ENCODE results near the gene ST6GALNAC5. TPM values are rescaled to one million over a fixed set of nuclear protein-coding genes. Genes with fewer than 3 reads are reported as not detected.

ST6GALNAC5 gene
- total RNA-seq, 3 donors from 2014 or later = 0.38 to 3.8 (median 1.3) TPM

DNA sequence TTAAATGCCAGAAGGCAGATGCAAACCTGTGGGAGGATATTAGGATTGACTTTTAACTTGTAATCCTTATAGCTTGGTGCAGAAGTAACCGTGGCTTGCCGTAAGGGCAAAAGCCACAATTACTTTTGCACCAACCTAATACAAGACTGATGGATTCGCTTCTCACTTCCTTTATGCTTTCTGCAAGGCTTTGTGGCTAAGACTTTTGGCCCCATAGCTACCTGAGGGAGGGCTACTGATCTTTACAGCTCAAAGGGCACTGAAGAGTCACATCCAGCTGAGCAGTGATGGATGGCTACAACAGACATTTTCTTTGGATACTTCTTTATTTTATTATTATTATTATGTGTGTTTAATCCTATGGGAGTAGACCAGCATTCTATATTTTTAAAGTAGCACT is 140.4 kb downstream of the ST6GALNAC5 start:
- no peak for DNase-seq
- Histone ChIP-seq H3K4me1 (ENCODE audit: low read depth) (no peaks in the 10 kb centered on the region), H3K36me3 (ENCODE audit: low read depth) (no peaks in the 10 kb centered on the region), H3K4me3 (no peak overlapping the region), H3K9me3 (no peaks in the 10 kb centered on the region)
- ATAC-seq = no peak
- intact Hi-C loops (cut with DNase I, micrococcal nuclease) = no loop called here
- TF ChIP-seq, protein P1, sequence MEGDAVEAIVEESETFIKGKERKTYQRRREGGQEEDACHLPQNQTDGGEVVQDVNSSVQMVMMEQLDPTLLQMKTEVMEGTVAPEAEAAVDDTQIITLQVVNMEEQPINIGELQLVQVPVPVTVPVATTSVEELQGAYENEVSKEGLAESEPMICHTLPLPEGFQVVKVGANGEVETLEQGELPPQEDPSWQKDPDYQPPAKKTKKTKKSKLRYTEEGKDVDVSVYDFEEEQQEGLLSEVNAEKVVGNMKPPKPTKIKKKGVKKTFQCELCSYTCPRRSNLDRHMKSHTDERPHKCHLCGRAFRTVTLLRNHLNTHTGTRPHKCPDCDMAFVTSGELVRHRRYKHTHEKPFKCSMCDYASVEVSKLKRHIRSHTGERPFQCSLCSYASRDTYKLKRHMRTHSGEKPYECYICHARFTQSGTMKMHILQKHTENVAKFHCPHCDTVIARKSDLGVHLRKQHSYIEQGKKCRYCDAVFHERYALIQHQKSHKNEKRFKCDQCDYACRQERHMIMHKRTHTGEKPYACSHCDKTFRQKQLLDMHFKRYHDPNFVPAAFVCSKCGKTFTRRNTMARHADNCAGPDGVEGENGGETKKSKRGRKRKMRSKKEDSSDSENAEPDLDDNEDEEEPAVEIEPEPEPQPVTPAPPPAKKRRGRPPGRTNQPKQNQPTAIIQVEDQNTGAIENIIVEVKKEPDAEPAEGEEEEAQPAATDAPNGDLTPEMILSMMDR (IDR thresholded peaks at IDR 0.05) = no peak

DNA sequence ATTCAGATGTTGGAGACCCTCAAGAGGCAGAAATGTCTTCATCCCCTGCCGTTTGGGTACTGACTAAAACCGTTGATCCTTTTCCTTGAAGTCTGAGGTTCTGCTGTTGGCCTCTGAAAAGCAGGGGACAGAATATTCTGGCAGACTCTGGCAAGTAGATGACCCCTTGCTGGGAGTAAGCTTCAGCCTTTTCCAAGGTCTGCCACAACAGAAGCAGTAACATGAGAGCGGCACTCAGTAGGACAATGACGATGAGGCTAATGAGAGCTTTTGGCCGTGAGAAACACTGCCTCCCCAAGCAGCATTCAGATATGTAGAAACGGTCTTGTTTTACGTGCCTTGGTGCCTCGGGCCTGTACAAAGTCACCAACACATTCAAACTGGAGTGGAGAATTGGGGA is 143.7 kb downstream of the ST6GALNAC5 start:
- no peaks in the 10 kb centered on the region for H3K4me1 ChIP-seq (ENCODE audit: low read depth)
- TF ChIP-seq, protein P1 (IDR thresholded peaks at IDR 0.05) = no peak
- no peak overlapping the region for H3K4me3 ChIP-seq
- no peaks in the 10 kb centered on the region for H3K9me3 ChIP-seq
- intact Hi-C loops (cut with DNase I, micrococcal nuclease) = no loop called here
- no peak for ATAC-seq
- no peaks in the 10 kb centered on the region for H3K36me3 ChIP-seq (ENCODE audit: low read depth)
- no peak for DNase-seq

DNA sequence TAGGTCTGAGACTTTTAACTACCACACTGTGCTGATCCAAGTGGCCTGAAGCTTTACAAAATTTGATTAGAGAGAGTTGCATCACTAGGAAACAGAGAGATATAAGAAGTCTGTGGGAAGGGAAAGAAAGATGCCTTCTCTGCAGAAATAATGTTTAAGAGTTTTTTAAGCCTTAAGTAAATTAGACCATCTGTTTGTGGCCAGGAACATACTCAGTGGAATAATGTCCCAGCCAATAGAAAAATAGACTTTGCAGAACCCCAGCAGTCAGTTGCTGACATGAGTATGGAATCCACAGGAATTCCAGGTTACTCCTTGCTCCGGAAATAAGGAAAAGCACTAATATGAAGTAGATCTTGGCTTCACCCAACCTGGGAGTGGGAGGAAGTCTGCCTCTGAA is 144.8 kb downstream of the ST6GALNAC5 start:
- Histone ChIP-seq H3K4me1 (ENCODE audit: low read depth) (no peaks in the 10 kb centered on the region), H3K9me3 (no peaks in the 10 kb centered on the region), H3K4me3 (no peak overlapping the region), H3K36me3 (ENCODE audit: low read depth) (no peaks in the 10 kb centered on the region)
- intact Hi-C loops (cut with DNase I, micrococcal nuclease) = no loop called here
- TF ChIP-seq, protein P1 (IDR thresholded peaks at IDR 0.05) = no peak
- ATAC-seq (no peak), DNase-seq (no peak)

DNA sequence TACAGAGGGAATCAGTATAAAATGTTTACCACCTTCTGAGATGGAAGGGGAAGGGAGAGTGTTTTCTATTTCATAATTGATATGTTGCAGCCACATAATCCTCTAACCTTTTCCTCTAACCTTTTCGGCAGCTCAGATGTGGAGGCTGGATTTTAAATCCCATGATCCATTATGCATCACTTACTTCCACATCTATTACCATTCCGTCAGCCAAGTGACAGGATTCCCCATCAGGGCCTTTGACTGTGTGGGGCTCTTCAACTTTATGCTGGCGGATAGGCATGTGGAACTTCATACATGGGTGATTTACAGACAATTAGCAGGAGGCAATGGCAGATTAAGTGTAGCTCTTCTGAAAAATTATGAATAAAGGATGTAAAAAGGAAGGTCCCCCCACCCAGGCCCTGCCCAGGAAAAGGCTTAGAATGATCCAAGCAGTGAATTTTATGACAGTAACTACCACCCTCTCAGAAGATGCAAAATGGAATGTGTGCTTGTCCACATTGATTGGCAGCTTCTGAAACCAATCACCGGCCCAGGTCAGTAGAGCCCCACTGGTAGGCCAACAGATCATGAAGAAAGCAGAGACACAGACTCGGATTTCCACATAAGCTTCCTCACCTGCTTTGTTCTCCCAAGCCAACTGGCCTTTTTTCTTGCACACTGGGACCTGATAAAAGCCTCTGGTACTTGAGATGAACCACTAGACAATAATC is 147.0 kb downstream of the ST6GALNAC5 start:
- DNase-seq = no peak
- Histone ChIP-seq H3K9me3 (no peaks in the 10 kb centered on the region), H3K4me1 (ENCODE audit: low read depth) (no peaks in the 10 kb centered on the region), H3K4me3 (no peak overlapping the region), H3K36me3 (ENCODE audit: low read depth) (no peaks in the 10 kb centered on the region)
- TF ChIP-seq, protein P1 (IDR thresholded peaks at IDR 0.05) = no peak
- no peak for ATAC-seq
- intact Hi-C loops (cut with DNase I, micrococcal nuclease) = no loop called here

DNA sequence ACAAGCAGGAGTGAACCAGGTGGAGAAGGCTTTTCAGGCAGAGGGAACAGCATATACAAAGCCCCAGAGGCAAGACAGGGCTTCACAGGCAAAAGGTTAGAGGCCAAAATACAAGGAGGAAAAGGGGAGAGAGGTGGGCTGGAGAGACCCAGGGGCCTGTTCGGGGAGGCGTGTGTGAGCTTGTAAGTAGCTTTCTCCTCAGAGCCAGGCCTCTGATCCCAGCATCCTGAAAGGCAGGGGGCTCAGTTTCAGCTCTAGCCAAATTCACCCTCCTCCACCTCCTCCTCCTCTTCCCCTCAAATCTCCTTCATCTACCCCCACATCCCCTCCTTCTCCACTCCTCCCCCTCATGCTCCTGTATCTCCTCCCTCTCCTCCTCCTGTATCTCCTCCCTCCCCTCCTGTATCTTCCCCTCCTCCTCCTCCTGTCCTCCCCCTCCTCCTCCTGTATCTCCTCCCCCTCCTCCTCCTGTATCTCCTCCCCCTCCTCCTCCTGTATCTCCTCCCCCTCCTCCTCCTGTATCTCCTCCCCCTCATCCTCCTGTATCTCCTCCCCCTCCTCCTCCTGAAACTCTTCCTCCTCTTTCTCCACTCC is 148.6 kb downstream of the ST6GALNAC5 start:
- TF ChIP-seq, protein P1 (IDR thresholded peaks at IDR 0.05) = no peak
- ATAC-seq (no peak), DNase-seq (no peak)
- no peaks in the 10 kb centered on the region for H3K4me1 ChIP-seq (ENCODE audit: low read depth)
- intact Hi-C loops (cut with DNase I, micrococcal nuclease) = no loop called here
- H3K9me3 ChIP-seq = no peaks in the 10 kb centered on the region
- no peaks in the 10 kb centered on the region for H3K36me3 ChIP-seq (ENCODE audit: low read depth)
- no peak overlapping the region for H3K4me3 ChIP-seq

All from mucosa of descending colon (tissue), 3 donors.